H9 (cell line): ENCODE data around the gene DNMT3L. TPM values are rescaled to one million over a fixed set of nuclear protein-coding genes. Genes with fewer than 3 reads are reported as not detected.
"Not testable (repeated sequence)": the region's sequence is repeated elsewhere in the genome, so short reads cannot be mapped to it uniquely, and the experiment has no call there.

ENCODE experiments used
- DNase-seq: peaks from one replicate; pipeline ENCODE4 v3.0.0-alpha.2; 2017
- H2AFZ ChIP-seq: one replicate; pipeline ENCODE4 v1.6.1; 2013; ENCODE audit warnings: mild to moderate bottlenecking, low read length, control low read depth, moderate library complexity
- H2AK5ac ChIP-seq: 2 replicates; pipeline ENCODE4 v1.6.1; 2013; ENCODE audit warnings: low read length, control low read depth, mixed read lengths; ENCODE audit not compliant: insufficient read length
- H2BK120ac ChIP-seq: one replicate; pipeline ENCODE4 v1.6.1; 2013; ENCODE audit warnings: low read depth, mild to moderate bottlenecking, low read length, control low read depth, inconsistent platforms; ENCODE audit not compliant: poor library complexity, severe bottlenecking
- H2BK12ac ChIP-seq: 2 replicates; pipeline ENCODE4 v1.6.1; 2013; ENCODE audit warnings: low read length, control low read depth, mixed read lengths, low read depth; ENCODE audit not compliant: insufficient read length
- H2BK15ac ChIP-seq: 2 replicates; pipeline ENCODE4 v1.6.1; 2013; ENCODE audit warnings: low read depth, low read length, control low read depth
- H2BK20ac ChIP-seq: one replicate; pipeline ENCODE4 v1.6.1; 2013; ENCODE audit warnings: low read depth, mild to moderate bottlenecking, low read length, control low read depth, inconsistent platforms; ENCODE audit not compliant: poor library complexity, severe bottlenecking
- H2BK5ac ChIP-seq: 2 replicates; pipeline ENCODE4 v1.6.1; 2013; ENCODE audit warnings: low read length, control low read depth, mixed read lengths; ENCODE audit not compliant: insufficient read length
- H3K14ac ChIP-seq: 2 replicates; pipeline ENCODE4 v1.6.1; 2013; ENCODE audit warnings: low read length, control low read depth; ENCODE audit not compliant: insufficient read depth
- H3K18ac ChIP-seq: 2 replicates; pipeline ENCODE4 v1.6.1; 2013; ENCODE audit warnings: low read depth, mild to moderate bottlenecking, mixed read lengths, low read length, control low read depth; ENCODE audit not compliant: insufficient read length
- H3K23ac ChIP-seq: 2 replicates; pipeline ENCODE4 v1.6.1; 2013; ENCODE audit warnings: low read length, control low read depth, mixed read lengths, low read depth; ENCODE audit not compliant: insufficient read length
- H3K23me2 ChIP-seq: 2 replicates; pipeline ENCODE4 v1.6.1; 2013; ENCODE audit warnings: low read depth, mild to moderate bottlenecking, mixed read lengths, low read length, control low read depth; ENCODE audit not compliant: insufficient read length, poor library complexity, severe bottlenecking
- H3K27ac ChIP-seq: 2 replicates; pipeline ENCODE4 v1.5.1; 2013; ENCODE audit warnings: low read length, control low read depth, mixed read lengths, low read depth; ENCODE audit not compliant: insufficient read length
- H3K27me3 ChIP-seq: 2 replicates; pipeline ENCODE4 v1.6.1; 2013; ENCODE audit warnings: low read length, control low read depth, inconsistent platforms; ENCODE audit not compliant: insufficient read depth
- H3K4ac ChIP-seq: 2 replicates; pipeline ENCODE4 v1.6.1; 2013; ENCODE audit warnings: low read depth, mild to moderate bottlenecking, control low read depth, inconsistent platforms, low read length, moderate library complexity
- H3K4me1 ChIP-seq: 2 replicates; pipeline ENCODE4 v1.6.1; 2013; ENCODE audit warnings: low read length, control low read depth, inconsistent platforms; ENCODE audit not compliant: insufficient read depth
- H3K4me2 ChIP-seq: 2 replicates; pipeline ENCODE4 v1.6.1; 2013; ENCODE audit warnings: low read length, control low read depth, mixed read lengths; ENCODE audit not compliant: insufficient read length, insufficient read depth
- H3K56ac ChIP-seq: 2 replicates; pipeline ENCODE4 v1.6.1; 2013; ENCODE audit warnings: low read depth, mild to moderate bottlenecking, mixed read lengths, low read length, control low read depth; ENCODE audit not compliant: insufficient read length
- H3K79me1 ChIP-seq: 2 replicates; pipeline ENCODE4 v1.6.1; 2013; ENCODE audit warnings: low read depth, mild to moderate bottlenecking, moderate library complexity, low read length, control low read depth, inconsistent platforms; ENCODE audit not compliant: insufficient read depth, poor library complexity, severe bottlenecking
- H3K79me2 ChIP-seq: 2 replicates; pipeline ENCODE4 v1.6.1; 2013; ENCODE audit warnings: low read length, control low read depth, inconsistent platforms; ENCODE audit not compliant: insufficient read depth
- H3K9ac ChIP-seq: 2 replicates; pipeline ENCODE4 v1.6.1; 2013; ENCODE audit warnings: low read length, control low read depth, mixed read lengths; ENCODE audit not compliant: insufficient read length; ENCODE audit errors: extremely low read depth
- H3K9me3 ChIP-seq: one replicate; pipeline ENCODE4 v1.6.1; 2013; ENCODE audit warnings: low read depth, low read length, inconsistent platforms; ENCODE audit not compliant: control insufficient read depth
- H3T11ph ChIP-seq: one replicate; pipeline ENCODE4 v1.6.1; 2013; ENCODE audit warnings: mild to moderate bottlenecking, low read length, control low read depth, inconsistent platforms
- H4K20me1 ChIP-seq: one replicate; pipeline ENCODE4 v1.6.1; 2013; ENCODE audit not compliant: control insufficient read depth, insufficient read length, insufficient read depth
- H4K5ac ChIP-seq: 2 replicates; pipeline ENCODE4 v1.6.1; 2013; ENCODE audit warnings: low read depth, mild to moderate bottlenecking, mixed read lengths, low read length, control low read depth; ENCODE audit not compliant: insufficient read length
- H4K8ac ChIP-seq: replicated peaks from 2 replicates; pipeline ENCODE4 v1.6.1; 2013; ENCODE audit warnings: low read length, control low read depth, mixed read lengths, low read depth; ENCODE audit not compliant: insufficient read length
- H4K91ac ChIP-seq: 2 replicates; pipeline ENCODE4 v1.6.1; 2013; ENCODE audit warnings: low read depth, mild to moderate bottlenecking, moderate library complexity, mixed read lengths, low read length, control low read depth; ENCODE audit not compliant: insufficient read length
- H3K27ac Mint-ChIP-seq, 3 experiments: 2 replicates in 2 of 3; 3 replicates in 1 of 3; pipeline ENCODE4 v1.8.0; 2020 to 2021; ENCODE audit warnings: mixed read lengths in 3 of 3, mild to moderate bottlenecking in 1 of 3, moderate library complexity in 1 of 3
- H3K27me3 Mint-ChIP-seq: 2 replicates; pipeline ENCODE4 v1.8.0; 2021; ENCODE audit warnings: low read depth, mild to moderate bottlenecking, moderate library complexity, mixed read lengths
- H3K36me3 Mint-ChIP-seq, 3 experiments: 2 replicates in 2 of 3; 3 replicates in 1 of 3; pipeline ENCODE4 v1.8.0; 2020 to 2021; ENCODE audit warnings: low read depth in 3 of 3, mixed read lengths in 3 of 3; ENCODE audit not compliant: insufficient read depth in 1 of 3
- H3K4me1 Mint-ChIP-seq, 2 experiments: 2 replicates each; pipeline ENCODE4 v1.8.0; 2020; ENCODE audit warnings: mixed read lengths in 2 of 2
- H3K4me3 Mint-ChIP-seq, 2 experiments: 2 replicates in 1 of 2; 3 replicates in 1 of 2; pipeline ENCODE4 v1.8.0; 2020 to 2021; ENCODE audit warnings: mild to moderate bottlenecking in 2 of 2, mixed read lengths in 2 of 2, moderate library complexity in 1 of 2
- H3K9me3 Mint-ChIP-seq, 2 experiments: 2 replicates in 1 of 2; 3 replicates in 1 of 2; pipeline ENCODE4 v1.8.0; 2020; ENCODE audit warnings: mild to moderate bottlenecking in 2 of 2, mixed read lengths in 2 of 2, moderate library complexity in 1 of 2
- WGBS: extraction: QIAGEN DNeasy Blood & Tissue Kit; methylation state at CpG from one replicate; pipeline ENCODE4 v1.1.7; 2013; ENCODE audit warnings: missing lambda C conversion rate, low lambda C conversion rate, mixed read lengths; ENCODE audit not compliant: insufficient read length; ENCODE audit errors: extremely low coverage; 5-methylcytosine and 5-hydroxymethylcytosine counted together
- total RNA-seq: library from RNA; stranded (reverse); gene quantifications from 2 replicates; pipeline ENCODE4 v1.2.1, GENCODE V29; 2021

DNMT3L gene
- total RNA-seq, 1 experiment from 2014 or later: 0.77 TPM

- not testable (repeated sequence) for H3K27ac Mint-ChIP-seq, H3K27ac ChIP-seq, DNase-seq, H3K4me1 Mint-ChIP-seq, H3K14ac ChIP-seq, H3K79me1 ChIP-seq, H3K9ac ChIP-seq, H3K4ac ChIP-seq, H3K9me3 ChIP-seq, H3T11ph ChIP-seq, H3K79me2 ChIP-seq, H3K23ac ChIP-seq, H4K8ac ChIP-seq, H2AK5ac ChIP-seq, H4K5ac ChIP-seq, H3K27me3 Mint-ChIP-seq, H2BK5ac ChIP-seq, H3K4me2 ChIP-seq, H2BK20ac ChIP-seq, H3K23me2 ChIP-seq, H3K18ac ChIP-seq, H2BK12ac ChIP-seq, H3K4me1 ChIP-seq, H3K36me3 Mint-ChIP-seq, H3K27me3 ChIP-seq, H4K20me1 ChIP-seq, H2AFZ ChIP-seq, H3K56ac ChIP-seq, H3K4me3 Mint-ChIP-seq, H2BK120ac ChIP-seq, H4K91ac ChIP-seq, H3K9me3 Mint-ChIP-seq, H2BK15ac ChIP-seq
- WGBS: no CpG with 5 or more reads among the region's 6 CpGs
Observed at GRCh38 chr21:44225605-44226004, 36.1 kb downstream of the DNMT3L start.

GRCh38 chr21:44223334-44223733 lies 38.4 kb downstream of the DNMT3L start:
- not testable (repeated sequence) for H3K4me1 Mint-ChIP-seq, H3K4me2 ChIP-seq, H2BK5ac ChIP-seq, H3K4ac ChIP-seq, H3K79me2 ChIP-seq, H3K23me2 ChIP-seq, H4K20me1 ChIP-seq, DNase-seq, H3K36me3 Mint-ChIP-seq, H3K79me1 ChIP-seq, H3K27me3 ChIP-seq, H4K8ac ChIP-seq, H3K9me3 ChIP-seq, H2AFZ ChIP-seq, H3K27me3 Mint-ChIP-seq, H2AK5ac ChIP-seq, H3K4me1 ChIP-seq, H3K18ac ChIP-seq, H2BK20ac ChIP-seq, H3K9me3 Mint-ChIP-seq, H3K4me3 Mint-ChIP-seq, H3K23ac ChIP-seq, H3K14ac ChIP-seq, H3K27ac Mint-ChIP-seq, H3T11ph ChIP-seq, H3K56ac ChIP-seq, H2BK12ac ChIP-seq, H2BK120ac ChIP-seq, H4K91ac ChIP-seq, H2BK15ac ChIP-seq, H4K5ac ChIP-seq, H3K9ac ChIP-seq, H3K27ac ChIP-seq
- no CpG with 5 or more reads among the region's 5 CpGs for WGBS
